Measurements from ENCODE around the gene PCSK2. TPM values are rescaled to one million over a fixed set of nuclear protein-coding genes. Genes with fewer than 3 reads are reported as not detected.

PCSK2 gene
- total RNA-seq, 6 experiments from 2014 or later: not detected

- H3K4me1 Mint-ChIP-seq (ENCODE audit: low read depth): no peaks in the 10 kb centered on the region
- DNase-seq: no peak
- no peak overlapping the region for H3K27ac Mint-ChIP-seq
- H3K27me3 Mint-ChIP-seq (ENCODE audit: insufficient read depth): no peaks in the 10 kb centered on the region
- H3K36me3 Mint-ChIP-seq (ENCODE audit: low read depth): no peaks in the 10 kb centered on the region
- H3K4me3 Mint-ChIP-seq: no peak overlapping the region
- no peak for TF ChIP-seq CTCF (IDR thresholded peaks at IDR 0.05)
- H3K9me3 Mint-ChIP-seq: peaks cover 13% of the 10 kb centered on the region
These were observed 123.5 kb downstream of the PCSK2 start for GRCh38 chr20:17350321-17350720.

- H3K9me3 Mint-ChIP-seq: peaks cover 2% of the 10 kb centered on the region
- no peak overlapping the region for H3K27ac Mint-ChIP-seq
- TF ChIP-seq CTCF (IDR thresholded peaks at IDR 0.05): no peak
- H3K27me3 Mint-ChIP-seq (ENCODE audit: insufficient read depth): no peaks in the 10 kb centered on the region; the same call in 1 of the 2 replicates
- no peak for DNase-seq
- no peaks in the 10 kb centered on the region for H3K4me1 Mint-ChIP-seq (ENCODE audit: low read depth)
- H3K4me3 Mint-ChIP-seq: no peak overlapping the region
- no peaks in the 10 kb centered on the region for H3K36me3 Mint-ChIP-seq (ENCODE audit: low read depth)
These were observed 130.4 kb downstream of the PCSK2 start for GRCh38 chr20:17357238-17357637.

GRCh38 chr20:17358854-17359253 is 132.0 kb downstream of the PCSK2 start:
- no peak for TF ChIP-seq CTCF (IDR thresholded peaks at IDR 0.05)
- Mint-ChIP-seq H3K4me3 (no peak overlapping the region), H3K4me1 (ENCODE audit: low read depth) (no peaks in the 10 kb centered on the region), H3K27ac (no peak overlapping the region), H3K36me3 (ENCODE audit: low read depth) (no peaks in the 10 kb centered on the region), H3K27me3 (ENCODE audit: insufficient read depth) (no peaks in the 10 kb centered on the region; the same call in 1 of the 2 replicates), H3K9me3 (peaks cover 4% of the 10 kb centered on the region)
- DNase-seq: no peak

GRCh38 chr20:17364681-17365080 is 137.8 kb downstream of the PCSK2 start:
- Mint-ChIP-seq H3K27me3 (ENCODE audit: insufficient read depth) (no peaks in the 10 kb centered on the region), H3K27ac (no peak overlapping the region), H3K4me1 (ENCODE audit: low read depth) (no peaks in the 10 kb centered on the region), H3K9me3 (peaks cover 4% of the 10 kb centered on the region), H3K36me3 (ENCODE audit: low read depth) (no peaks in the 10 kb centered on the region), H3K4me3 (no peak overlapping the region)
- no peak for DNase-seq
- TF ChIP-seq CTCF (IDR thresholded peaks at IDR 0.05): no peak

- no peaks in the 10 kb centered on the region for H3K4me1 Mint-ChIP-seq (ENCODE audit: low read depth)
- peaks cover 4% of the 10 kb centered on the region; the same call in 1 of the 2 replicates for H3K9me3 Mint-ChIP-seq
- H3K36me3 Mint-ChIP-seq (ENCODE audit: low read depth): no peaks in the 10 kb centered on the region
- no peak for DNase-seq
- H3K4me3 Mint-ChIP-seq: no peak overlapping the region
- TF ChIP-seq CTCF (IDR thresholded peaks at IDR 0.05): no peak
- no peaks in the 10 kb centered on the region for H3K27me3 Mint-ChIP-seq (ENCODE audit: insufficient read depth)
- no peak overlapping the region for H3K27ac Mint-ChIP-seq
These were observed 139.0 kb downstream of the PCSK2 start for GRCh38 chr20:17365831-17366230.

- no peak overlapping the region for H3K4me3 Mint-ChIP-seq
- TF ChIP-seq CTCF (IDR thresholded peaks at IDR 0.05): no peak
- no peaks in the 10 kb centered on the region for H3K27me3 Mint-ChIP-seq (ENCODE audit: insufficient read depth)
- H3K9me3 Mint-ChIP-seq: no peaks in the 10 kb centered on the region
- no peak for DNase-seq
- H3K36me3 Mint-ChIP-seq (ENCODE audit: low read depth): no peaks in the 10 kb centered on the region
- no peak overlapping the region for H3K27ac Mint-ChIP-seq
- no peaks in the 10 kb centered on the region for H3K4me1 Mint-ChIP-seq (ENCODE audit: low read depth)
These were observed 142.7 kb downstream of the PCSK2 start for GRCh38 chr20:17369506-17369905.

Data from HFFc6 (cell line).